WTC11 (cell line): Measurements from ENCODE around the gene INF2. TPM values are rescaled to one million over a fixed set of nuclear protein-coding genes. Genes with fewer than 3 reads are reported as not detected.

ENCODE experiments used
- ATAC-seq: fragments of 200-7000 bp; cut with Tn5 transposase; 2 replicates; pipeline ENCODE4 v1.10.0; 2021; ENCODE audit warnings: mild to moderate bottlenecking, moderate library complexity
- CTCF ChIA-PET: fragments of 300-600 bp; sonication (Branson Sonifier 250); formaldehyde crosslinking; loops from one replicate; lab custom pipeline; 2021; ENCODE audit warnings: antibody characterized with exemption; lab: Charles Lee
- POLR2A ChIA-PET: fragments of 350-600 bp; sonication (Branson Sonifier 250); formaldehyde crosslinking; loops from one replicate; lab custom pipeline; 2021; ENCODE audit warnings: antibody characterized with exemption; lab: Charles Lee
- DNase-seq: peaks from one replicate; pipeline ENCODE4 v3.0.0; 2021; ENCODE audit warnings: low spot score
- H3K27ac Mint-ChIP-seq: 2 replicates; pipeline ENCODE4 v1.8.0; 2021; ENCODE audit warnings: mixed read lengths
- H3K27me3 Mint-ChIP-seq: 2 replicates; pipeline ENCODE4 v1.8.0; 2021; ENCODE audit warnings: low read depth, mild to moderate bottlenecking, moderate library complexity, mixed read lengths
- H3K36me3 Mint-ChIP-seq: 2 replicates; pipeline ENCODE4 v1.8.0; 2021; ENCODE audit warnings: mixed read lengths
- H3K4me1 Mint-ChIP-seq: 2 replicates; pipeline ENCODE4 v1.8.0; 2022; ENCODE audit warnings: mixed read lengths
- H3K4me3 Mint-ChIP-seq: 2 replicates; pipeline ENCODE4 v1.8.0; 2021; ENCODE audit warnings: mild to moderate bottlenecking, moderate library complexity, mixed read lengths
- H3K9me3 Mint-ChIP-seq: 2 replicates; pipeline ENCODE4 v1.8.0; 2021; ENCODE audit warnings: mixed read lengths
- ATF1 ChIP-seq: sonication (generic); formaldehyde crosslinking; IDR thresholded peaks from 2 replicates; pipeline ENCODE4 v1.8.1; 2023; ENCODE audit warnings: mild to moderate bottlenecking, moderate library complexity, missing genetic modification reagents
- ATF2 ChIP-seq: sonication (generic); formaldehyde crosslinking; IDR thresholded peaks from 2 replicates; pipeline ENCODE4 v1.8.1; 2022; ENCODE audit warnings: low read depth, missing genetic modification reagents, borderline replicate concordance
- E2F4 ChIP-seq: sonication (generic); formaldehyde crosslinking; IDR thresholded peaks from 2 replicates; pipeline ENCODE4 v1.8.1; 2022; ENCODE audit warnings: low read depth, mild to moderate bottlenecking, moderate library complexity, missing genetic modification reagents, borderline replicate concordance
- E2F5 ChIP-seq: sonication (generic); formaldehyde crosslinking; IDR thresholded peaks from 2 replicates; pipeline ENCODE4 v1.8.1; 2022; ENCODE audit warnings: mild to moderate bottlenecking, moderate library complexity, missing genetic modification reagents
- ETV6 ChIP-seq: sonication (generic); formaldehyde crosslinking; IDR thresholded peaks from 2 replicates; pipeline ENCODE4 v1.8.1; 2022; ENCODE audit warnings: mild to moderate bottlenecking, missing genetic modification reagents
- IRF2 ChIP-seq: sonication (generic); formaldehyde crosslinking; IDR thresholded peaks from 2 replicates; pipeline ENCODE4 v1.8.0; 2022; ENCODE audit warnings: low read depth, missing genetic modification reagents, borderline replicate concordance
- MLX ChIP-seq: sonication (generic); formaldehyde crosslinking; IDR thresholded peaks from 2 replicates; pipeline ENCODE4 v1.8.1; 2023; ENCODE audit warnings: mild to moderate bottlenecking, missing genetic modification reagents, moderate library complexity
- MXD4 ChIP-seq: fragments of 250-450 bp; sonication (Bioruptor Pico); IDR thresholded peaks from 2 replicates; pipeline ENCODE4 v1.8.0; 2021; ENCODE audit warnings: mild to moderate bottlenecking, moderate library complexity, borderline replicate concordance
- NFE2L1 ChIP-seq: sonication (generic); formaldehyde crosslinking; IDR thresholded peaks from 2 replicates; pipeline ENCODE4 v1.8.1; 2023; ENCODE audit warnings: missing genetic modification reagents
- NFYB ChIP-seq: sonication (generic); formaldehyde crosslinking; conservative IDR thresholded peaks from 2 replicates; pipeline ENCODE4 v1.8.0; 2022; ENCODE audit warnings: low read depth, missing genetic modification reagents
- NR2C2 ChIP-seq: sonication (generic); formaldehyde crosslinking; IDR thresholded peaks from 2 replicates; pipeline ENCODE4 v1.8.0; 2022; ENCODE audit warnings: mild to moderate bottlenecking, missing genetic modification reagents
- SOX15 ChIP-seq: fragments of 250-450 bp; sonication (Bioruptor Pico); IDR thresholded peaks from 2 replicates; pipeline ENCODE4 v1.9.0; 2021; ENCODE audit warnings: mild to moderate bottlenecking
- STAT6 ChIP-seq: sonication (generic); formaldehyde crosslinking; conservative IDR thresholded peaks from 2 replicates; pipeline ENCODE4 v1.8.1; 2023; ENCODE audit warnings: mild to moderate bottlenecking, low read depth, missing genetic modification reagents, moderate library complexity
- TEAD4 ChIP-seq: sonication (generic); formaldehyde crosslinking; IDR thresholded peaks from 2 replicates; pipeline ENCODE4 v1.8.0; 2022; ENCODE audit warnings: mild to moderate bottlenecking, missing genetic modification reagents
- ZBTB43 ChIP-seq: sonication (generic); formaldehyde crosslinking; IDR thresholded peaks from 2 replicates; pipeline ENCODE4 v1.8.1; 2023; ENCODE audit warnings: mild to moderate bottlenecking, missing genetic modification reagents
- ZNF138 ChIP-seq: sonication (generic); formaldehyde crosslinking; conservative IDR thresholded peaks from 2 replicates; pipeline ENCODE4 v1.8.1; 2022; ENCODE audit warnings: mild to moderate bottlenecking, moderate library complexity, missing genetic modification reagents
- ZNF263 ChIP-seq: sonication (generic); formaldehyde crosslinking; IDR thresholded peaks from 2 replicates; pipeline ENCODE4 v1.8.1; 2022; ENCODE audit warnings: low read depth, mild to moderate bottlenecking, moderate library complexity, missing genetic modification reagents
- ZNF317 ChIP-seq: sonication (generic); formaldehyde crosslinking; IDR thresholded peaks from 2 replicates; pipeline ENCODE4 v1.8.1; 2023; ENCODE audit warnings: low read depth, mild to moderate bottlenecking, moderate library complexity, missing genetic modification reagents, borderline replicate concordance
- ZNF416 ChIP-seq: fragments of 250-450 bp; sonication (Bioruptor Pico); IDR thresholded peaks from 2 replicates; pipeline ENCODE4 v1.9.0; 2021; ENCODE audit warnings: mild to moderate bottlenecking, inconsistent platforms
- ZSCAN18 ChIP-seq: fragments of 250-450 bp; sonication (Bioruptor Pico); IDR thresholded peaks from 2 replicates; pipeline ENCODE4 v2.1.2; 2022; ENCODE audit warnings: mild to moderate bottlenecking, moderate library complexity
- total RNA-seq: library from RNA; stranded (reverse); gene quantifications from 3 replicates; pipeline ENCODE4 v1.2.3, GENCODE V29; 2021

Gene INF2
- total RNA-seq, 1 experiment from 2014 or later = 82.4 TPM

- POLR2A ChIA-PET = interaction anchor here (1.1 to 1.2 kb wide), 2 partner anchors 10 to 22 kb away, joined by 4 to 8 read pairs; no protein-coding TSS in a partner anchor
- H3K9me3 Mint-ChIP-seq = peaks cover 8% of the 10 kb centered on the region
- peaks cover 42% of the 10 kb centered on the region for H3K4me1 Mint-ChIP-seq
- peaks cover 3% of the 10 kb centered on the region; the same call in 1 of the 2 replicates for H3K36me3 Mint-ChIP-seq
- TF ChIP-seq IRF2 = no peak
- TF ChIP-seq ZNF138 (CRISPR knock-in tag) = no peak
- TF ChIP-seq ZSCAN18 (CRISPR knock-in tag) = no peak
- TF ChIP-seq TEAD4 (CRISPR knock-in tag) = no peak
- no peak for TF ChIP-seq ZBTB43 (CRISPR knock-in tag)
- TF ChIP-seq ATF2 = no peak
- no peak for TF ChIP-seq ZNF263 (CRISPR knock-in tag)
- no peak for TF ChIP-seq STAT6 (CRISPR knock-in tag)
- no peak for TF ChIP-seq MLX (CRISPR knock-in tag)
- TF ChIP-seq SOX15 (CRISPR knock-in tag) = no peak
- no peak for TF ChIP-seq ZNF317
- no peak for TF ChIP-seq E2F5 (CRISPR knock-in tag)
- TF ChIP-seq ZNF416 (CRISPR knock-in tag) = no peak
- TF ChIP-seq NFYB (CRISPR knock-in tag) = no peak
- TF ChIP-seq E2F4 (CRISPR knock-in tag) = no peak
- TF ChIP-seq ETV6 = no peak
- no peak for TF ChIP-seq NR2C2
- no peak for TF ChIP-seq MXD4
- TF ChIP-seq NFE2L1 (CRISPR knock-in tag) = no peak
- TF ChIP-seq ATF1 (CRISPR knock-in tag) = no peak
- TF ChIP-seq, all 79 proteins: peak for 0
- Mint-ChIP-seq H3K4me3 (peak overlapping the region; percentile 63), H3K27ac (peak overlapping the region; percentile 76; the same call in 1 of the 2 replicates), H3K27me3 (no peaks in the 10 kb centered on the region; the same call in 1 of the 2 replicates)
- DNase-seq = peak; percentile 64
- CTCF ChIA-PET = interaction anchor here (0.6 to 2.5 kb wide), 8 partner anchors 10 to 138 kb away, joined by 3 to 13 read pairs (median 3); no protein-coding TSS in a partner anchor
- peak; percentile 33 for ATAC-seq
Measured at GRCh38 chr14:104687601-104688504, 1.6 kb upstream of the INF2 start.
